GM12878 (cell line): ENCODE results near the gene PHF1. TPM values are rescaled to one million over a fixed set of nuclear protein-coding genes. Genes with fewer than 3 reads are reported as not detected.

Source experiments
- ATAC-seq: fragments of 200-7000 bp; cut with Tn5 transposase; 3 replicates; pipeline ENCODE4 v1.9.1; 2020; ENCODE audit warnings: mild to moderate bottlenecking, moderate library complexity
- BruUV-seq: library from RNA; stranded (reverse); fragments of 400-500 nt; replicated peaks from 2 replicates; lab custom pipeline; 2021; lab: Mats Ljungman, UMichigan
- CTCF ChIA-PET: fragments of 300-600 bp; sonication (Branson Sonifier 250); formaldehyde crosslinking; extraction: SDS; loops from one replicate; lab custom pipeline; 2021; ENCODE audit warnings: inconsistent platforms; lab: Yijun Ruan, JAX
- POLR2A ChIA-PET: fragments of 350-600 bp; formaldehyde crosslinking; extraction: SDS; loops from one replicate; lab custom pipeline; 2021; ENCODE audit warnings: inconsistent platforms; lab: Charles Lee
- RAD21 ChIA-PET: fragments of 300-600 bp; sonication (Branson Sonifier 250); formaldehyde crosslinking; loops from one replicate; lab custom pipeline; 2023; ENCODE audit warnings: antibody characterized with exemption; ENCODE audit not compliant: unreplicated experiment; lab: Charles Lee
- SMC1A ChIA-PET: fragments of 300-600 bp; sonication (Branson Sonifier 250); formaldehyde crosslinking; loops from one replicate; lab custom pipeline; 2023; ENCODE audit not compliant: unreplicated experiment, uncharacterized antibody; lab: Charles Lee
- DNase-seq: peaks from one replicate; pipeline ENCODE4 v3.0.0-alpha.2; 2011; ENCODE audit warnings: low read depth, low spot score
- FAIRE-seq: peaks from 3 replicates; lab custom pipeline; 2011; peaks lifted over from hg19 to GRCh38; lab: Jason Lieb, UNC
- H2AFZ ChIP-seq: 2 replicates; pipeline ENCODE4 v1.6.0; 2011; ENCODE audit warnings: low read depth, low read length, control low read depth; ENCODE audit not compliant: control insufficient read depth
- H3K27ac ChIP-seq: 2 replicates; pipeline ENCODE4 v1.5.1; 2011; ENCODE audit warnings: control low read depth; ENCODE audit not compliant: control insufficient read depth, insufficient read depth
- H3K27me3 ChIP-seq, 2 experiments: replicated peaks in 1 of 2; 2 replicates each; pipeline versions ENCODE4 v1.6.0 to v1.6.1; 2011; ENCODE audit warnings: low read length in 1 of 2; ENCODE audit not compliant: control insufficient read depth in 2 of 2, insufficient read depth in 2 of 2
- H3K36me3 ChIP-seq, 2 experiments: 2 replicates each; pipeline ENCODE4 v1.5.1; 2011; ENCODE audit warnings: low read length in 1 of 2; ENCODE audit not compliant: control insufficient read depth in 2 of 2, insufficient read depth in 2 of 2
- H3K4me1 ChIP-seq: 2 replicates; pipeline ENCODE4 v1.6.1; 2011; ENCODE audit warnings: mild to moderate bottlenecking, low read length, moderate library complexity, mixed read lengths; ENCODE audit not compliant: control insufficient read depth, insufficient read depth
- H3K4me2 ChIP-seq: 2 replicates; pipeline ENCODE4 v1.6.0; 2011; ENCODE audit warnings: control low read depth; ENCODE audit not compliant: control insufficient read depth, insufficient read depth
- H3K4me3 ChIP-seq: fragments of 200-600 bp; sonication (generic); 2 replicates; pipeline ENCODE4 v1.5.1; 2016
- H3K79me2 ChIP-seq: 2 replicates; pipeline ENCODE4 v1.6.0; 2011; ENCODE audit warnings: low read length; ENCODE audit not compliant: control insufficient read depth, insufficient read depth
- H3K9ac ChIP-seq: 2 replicates; pipeline ENCODE4 v1.8.0; 2011; ENCODE audit warnings: low read length, control low read depth, mixed read lengths; ENCODE audit not compliant: control insufficient read depth, insufficient read depth
- H3K9me3 ChIP-seq: replicated peaks from 3 replicates; pipeline ENCODE4 v1.5.1; 2011; ENCODE audit warnings: mild to moderate bottlenecking, low read length; ENCODE audit not compliant: control insufficient read depth, insufficient read depth
- H4K20me1 ChIP-seq: 2 replicates; pipeline ENCODE4 v1.6.0; 2011; ENCODE audit not compliant: control insufficient read depth, insufficient read depth
- ATF3 ChIP-seq: IDR thresholded peaks from 2 replicates; pipeline ENCODE4 v1.6.1; 2011; ENCODE audit warnings: low read depth, mild to moderate bottlenecking, low read length, moderate library complexity, borderline replicate concordance; ENCODE audit errors: extremely low read depth
- IRF3 ChIP-seq: fragments of 450-650 bp; IDR thresholded peaks from 2 replicates; pipeline ENCODE4 v1.6.1; 2014; ENCODE audit warnings: mild to moderate bottlenecking
- JUND ChIP-seq: IDR thresholded peaks from 2 replicates; pipeline ENCODE4 v1.6.1; 2012; ENCODE audit warnings: low read depth, mild to moderate bottlenecking, low read length, improper control_type of control experiment, moderate library complexity
- NRF1 ChIP-seq: conservative IDR thresholded peaks from 2 replicates; pipeline ENCODE4 v1.6.1; 2011; ENCODE audit warnings: mild to moderate bottlenecking, low read depth, low read length, improper control_type of control experiment
- RAD21 ChIP-seq: IDR thresholded peaks from 2 replicates; pipeline ENCODE4 v1.6.1; 2011; ENCODE audit warnings: mild to moderate bottlenecking, low read depth, low read length, moderate library complexity; ENCODE audit not compliant: insufficient read depth
- WGBS: methylation state at CpG from one replicate; pipeline ENCODE4 v1.1.6; 2016; ENCODE audit warnings: low lambda C conversion rate; ENCODE audit not compliant: insufficient replicate concordance, insufficient coverage; ENCODE audit errors: missing lambda C conversion rate; 5-methylcytosine and 5-hydroxymethylcytosine counted together
- in situ Hi-C: fragments of 300-500 bp; cut with MboI; formaldehyde crosslinking; loops from 9 replicates; pipeline ENCODE4 v1.14.3; 2018; ENCODE audit warnings: mixed read lengths
- intact Hi-C: fragments of 100-400 bp; cut with micrococcal nuclease; formaldehyde crosslinking; loops from one replicate; pipeline ENCODE4 v1.14.2; 2022; ENCODE audit not compliant: unreplicated experiment
- polyA plus RNA-seq, 11 experiments: library from polyadenylated mRNA; depleted of rRNA in 4 of 11; unstranded in 6 of 11; stranded (reverse) in 5 of 11; fragments of >200 nt; fragmentation: Nextera tagmentation in 4 of 11; fragmentation: Illumina TruSeq in 1 of 11; extraction: Ambion mirVana in 4 of 11; extraction: Trizol in 1 of 11; gene quantifications; 1 replicate in 1 of 11; 2 replicates in 10 of 11; pipeline versions ENCODE4 v1.2.1 to v1.2.3, GENCODE V29; 2011 to 2016; ENCODE audit warnings: inconsistent platforms in 2 of 11, missing spikeins in 2 of 11, low read depth in 1 of 11
- total RNA-seq, 4 experiments: library from RNA; depleted of rRNA in 3 of 4; stranded (reverse); fragments of >200 nt in 3 of 4; fragmentation: Illumina TruSeq in 1 of 4; extraction: Trizol in 1 of 4; gene quantifications; 2 replicates each; pipeline versions ENCODE4 v1.2.1 to v1.2.3, GENCODE V29; 2013 to 2021

Gene PHF1
- total and polyA plus RNA-seq, 10 of the 15 experiments (the other 5 are each of a cell fraction or from before 2014, with no cell fraction given): 1.3 to 17.8 (median 6.2) TPM

GRCh38 chr6:33446356-33446755, 35.5 kb downstream of the PHF1 start:
- Histone ChIP-seq H3K27ac (no peak overlapping the region), H3K4me1 (no peaks in the 10 kb centered on the region), H3K9me3 (no peaks in the 10 kb centered on the region), H3K27me3 (no peaks in the 10 kb centered on the region), H2AFZ (no peak overlapping the region), H3K36me3 (peaks cover 2 to 9% of the 10 kb centered on the region in 2 experiments; a peak in 3 of 4 replicates), H3K79me2 (no peaks in the 10 kb centered on the region), H3K9ac (no peak overlapping the region), H4K20me1 (no peaks in the 10 kb centered on the region; the same call in 1 of the 2 replicates), H3K4me2 (no peak overlapping the region), H3K4me3 (no peak overlapping the region)
- FAIRE-seq (no peak), DNase-seq (no peak), ATAC-seq (no peak)
- 94% methylated on average over 10 of the region's 10 CpGs for WGBS
- SMC1A ChIA-PET: interaction anchor here (1.3 kb wide), 1 partner anchor 8 kb away, joined by 3 read pairs; the partner anchor contains the start of gene ZBTB9
- TF ChIP-seq ATF3: no peak
- no peak for TF ChIP-seq RAD21
- TF ChIP-seq IRF3: no peak
- TF ChIP-seq NRF1: no peak
- no peak for TF ChIP-seq JUND
- CTCF ChIA-PET: no interaction called here
- in situ Hi-C loops (no loop called here), intact Hi-C loops (no loop called here)
- no TSS peak for BruUV-seq
- POLR2A ChIA-PET: interaction anchor here (0.6 to 0.7 kb wide), 2 partner anchors 86 to 439 kb away, joined by 6 to 7 read pairs; no protein-coding TSS in a partner anchor
- RAD21 ChIA-PET: interaction anchor here (0.7 kb wide), 1 partner anchor 8 kb away, joined by 3 read pairs; the partner anchor contains the start of gene ZBTB9
